Hepatocyte (in vitro differentiated cells): ENCODE data around the gene NMNAT2.

Source experiments
- CTCF ChIP-seq: fragments of 200-600 bp; sonication (generic); IDR thresholded peaks from 2 replicates; pipeline ENCODE4 v1.5.1; 2016; ENCODE audit warnings: antibody characterized with exemption, mild to moderate bottlenecking; ENCODE audit not compliant: poor library complexity
- EZH2 ChIP-seq: fragments of 200-600 bp; sonication (generic); IDR thresholded peaks from 2 replicates; pipeline ENCODE4 v1.6.1; 2016; ENCODE audit warnings: antibody characterized with exemption, mild to moderate bottlenecking, borderline replicate concordance

DNA sequence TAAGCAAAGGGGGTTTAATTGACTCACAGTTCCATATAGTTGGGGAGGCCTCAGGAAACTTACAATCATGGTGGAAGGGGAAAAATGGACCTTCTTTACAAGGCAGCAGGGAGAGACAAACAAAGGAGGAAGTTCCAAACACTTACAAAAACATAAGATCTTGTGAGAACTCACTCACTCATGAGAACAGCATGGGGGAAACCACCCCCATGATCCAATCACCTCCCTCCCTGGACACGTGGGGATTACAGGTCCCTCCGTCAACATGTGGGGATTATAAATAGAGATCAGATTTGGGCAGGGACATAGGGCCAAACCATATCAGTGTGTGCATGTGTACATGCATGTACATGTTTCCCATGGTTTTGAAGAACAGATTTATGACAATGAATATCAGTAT is 48.6 kb upstream of the NMNAT2 start:
- TF ChIP-seq EZH2 (no peak), CTCF (no peak)
